IMR-90 (cell line): ENCODE measurements around the gene STAT5B. TPM values are rescaled to one million over a fixed set of nuclear protein-coding genes. Genes with fewer than 3 reads are reported as not detected.

Experiments used
- ATAC-seq: fragments of 200-7000 bp; cut with Tn5 transposase; 2 replicates; pipeline ENCODE4 v1.9.1; 2020; ENCODE audit warnings: low read depth, mild to moderate bottlenecking, moderate library complexity
- BruUV-seq: library from RNA; stranded (reverse); fragments of 400-500 nt; replicated peaks from 2 replicates; lab custom pipeline; 2021; lab: Mats Ljungman, UMichigan
- CTCF ChIA-PET: fragments of 300-600 bp; formaldehyde crosslinking; extraction: SDS; loops from one replicate; lab custom pipeline; 2021; ENCODE audit warnings: antibody characterized with exemption; lab: Yijun Ruan, JAX
- POLR2A ChIA-PET: fragments of 300-600 bp; sonication (Branson Sonifier 250); formaldehyde crosslinking; loops from one replicate; lab custom pipeline; 2022; ENCODE audit warnings: antibody characterized with exemption; ENCODE audit not compliant: unreplicated experiment; lab: Charles Lee
- DNase-seq: peaks from one replicate; pipeline ENCODE4 v3.0.0; 2013
- H2AFZ ChIP-seq: replicated peaks from 2 replicates; pipeline ENCODE3; 2013; ENCODE audit warnings: low read length, mild to moderate bottlenecking; ENCODE audit not compliant: poor library complexity
- H2AK5ac ChIP-seq: 2 replicates; pipeline ENCODE4 v1.6.1; 2013; ENCODE audit warnings: low read depth, low read length, inconsistent platforms
- H2AK9ac ChIP-seq: replicated peaks from 2 replicates; pipeline ENCODE3; 2013; ENCODE audit warnings: mild to moderate bottlenecking, low read depth, low read length, moderate library complexity; ENCODE audit not compliant: poor library complexity
- H2BK120ac ChIP-seq: 2 replicates; pipeline ENCODE4 v1.6.1; 2013; ENCODE audit warnings: low read depth, low read length, inconsistent platforms
- H2BK15ac ChIP-seq: 3 replicates; pipeline ENCODE4 v1.6.1; 2013; ENCODE audit warnings: low read depth, low read length, inconsistent platforms
- H2BK20ac ChIP-seq: 2 replicates; pipeline ENCODE4 v1.6.1; 2013; ENCODE audit warnings: low read depth, mild to moderate bottlenecking, inconsistent platforms, low read length, moderate library complexity
- H2BK5ac ChIP-seq: 2 replicates; pipeline ENCODE4 v1.6.1; 2013; ENCODE audit warnings: mild to moderate bottlenecking, low read depth, low read length, inconsistent platforms; ENCODE audit not compliant: poor library complexity, severe bottlenecking
- H3K14ac ChIP-seq: replicated peaks from 2 replicates; pipeline ENCODE4 v1.6.1; 2013; ENCODE audit warnings: low read depth, low read length, inconsistent platforms
- H3K18ac ChIP-seq: 2 replicates; pipeline ENCODE4 v1.6.1; 2013; ENCODE audit warnings: low read depth, low read length, control low read depth
- H3K23ac ChIP-seq: 2 replicates; pipeline ENCODE4 v1.6.1; 2013; ENCODE audit warnings: low read depth, low read length, inconsistent platforms
- H3K27ac ChIP-seq: 2 replicates; pipeline ENCODE4 v1.5.1; 2013; ENCODE audit warnings: mild to moderate bottlenecking, control low read depth, low read length; ENCODE audit not compliant: insufficient read depth
- H3K27me3 ChIP-seq: 2 replicates; pipeline ENCODE4 v1.6.1; 2013; ENCODE audit warnings: low read length; ENCODE audit not compliant: control insufficient read depth, insufficient read depth
- H3K36me3 ChIP-seq: 2 replicates; pipeline ENCODE4 v1.6.1; 2013; ENCODE audit warnings: low read length, mixed read lengths; ENCODE audit not compliant: control insufficient read depth, insufficient read depth
- H3K4ac ChIP-seq: 2 replicates; pipeline ENCODE4 v1.6.1; 2013; ENCODE audit warnings: low read depth, low read length, inconsistent platforms
- H3K4me1 ChIP-seq: 2 replicates; pipeline ENCODE4 v1.6.1; 2013; ENCODE audit warnings: low read length, mixed read lengths; ENCODE audit not compliant: control insufficient read depth, insufficient read depth
- H3K4me2 ChIP-seq: 2 replicates; pipeline ENCODE4 v1.6.1; 2013; ENCODE audit warnings: low read depth, mild to moderate bottlenecking, control low read depth, low read length, moderate library complexity
- H3K4me3 ChIP-seq: 2 replicates; pipeline ENCODE4 v1.5.1; 2013; ENCODE audit warnings: low read depth, mild to moderate bottlenecking, control low read depth, low read length, moderate library complexity; ENCODE audit not compliant: insufficient read depth
- H3K56ac ChIP-seq: 2 replicates; pipeline ENCODE4 v1.6.1; 2013; ENCODE audit warnings: low read length, inconsistent platforms; ENCODE audit not compliant: insufficient read depth; ENCODE audit errors: extremely low read depth
- H3K79me1 ChIP-seq, 2 experiments: 2 replicates each; pipeline ENCODE4 v1.6.1; 2013; ENCODE audit warnings: low read length in 2 of 2, inconsistent platforms in 1 of 2, low read depth in 1 of 2
- H3K9ac ChIP-seq: 2 replicates; pipeline ENCODE4 v1.6.1; 2013; ENCODE audit warnings: low read depth, low read length, control low read depth
- H3K9me1 ChIP-seq: 2 replicates; pipeline ENCODE4 v1.6.1; 2013; ENCODE audit warnings: low read length, inconsistent platforms; ENCODE audit not compliant: insufficient read depth
- H3K9me3 ChIP-seq: 2 replicates; pipeline ENCODE4 v1.6.1; 2013; ENCODE audit warnings: low read length; ENCODE audit not compliant: control insufficient read depth, insufficient read depth
- H4K20me1 ChIP-seq: 2 replicates; pipeline ENCODE4 v1.6.1; 2013; ENCODE audit warnings: low read length, inconsistent platforms; ENCODE audit not compliant: insufficient read depth
- H4K5ac ChIP-seq: 2 replicates; pipeline ENCODE4 v1.6.1; 2013; ENCODE audit warnings: mild to moderate bottlenecking, low read depth, low read length, control low read depth
- H4K8ac ChIP-seq, 2 experiments: 2 replicates each; pipeline ENCODE4 v1.6.1; 2013; ENCODE audit warnings: low read depth in 2 of 2, low read length in 2 of 2, control low read depth in 1 of 2, inconsistent platforms in 1 of 2
- H4K91ac ChIP-seq: 2 replicates; pipeline ENCODE4 v1.6.1; 2013; ENCODE audit warnings: low read depth, low read length, inconsistent platforms; ENCODE audit not compliant: insufficient read depth
- BHLHE40 ChIP-seq: fragments of 150-350 bp; IDR thresholded peaks from 2 replicates; pipeline ENCODE4 v1.6.1; 2016; ENCODE audit warnings: mild to moderate bottlenecking, low read depth, low read length
- CEBPB ChIP-seq: IDR thresholded peaks from 2 replicates; pipeline ENCODE4 v1.6.1; 2012; ENCODE audit warnings: low read depth, low read length, improper control_type of control experiment
- CHD1 ChIP-seq: IDR thresholded peaks from 2 replicates; pipeline ENCODE4 v1.6.1; 2012; ENCODE audit warnings: low read depth, low read length, improper control_type of control experiment
- FOS ChIP-seq: fragments of 150-350 bp; IDR thresholded peaks from 2 replicates; pipeline ENCODE4 v1.6.1; 2016; ENCODE audit warnings: low read depth, low read length
- MAFK ChIP-seq: IDR thresholded peaks from 2 replicates; pipeline ENCODE4 v1.6.1; 2012; ENCODE audit warnings: low read depth, low read length, improper control_type of control experiment
- MAZ ChIP-seq: IDR thresholded peaks from 2 replicates; pipeline ENCODE4 v1.6.1; 2012; ENCODE audit warnings: low read depth, mild to moderate bottlenecking, low read length, improper control_type of control experiment, moderate library complexity, borderline replicate concordance
- MXI1 ChIP-seq: IDR thresholded peaks from 2 replicates; pipeline ENCODE4 v1.6.1; 2012; ENCODE audit warnings: low read depth, mild to moderate bottlenecking, low read length, moderate library complexity, borderline replicate concordance
- NFE2L2 ChIP-seq: fragments of 150-350 bp; IDR thresholded peaks from 2 replicates; pipeline ENCODE4 v1.6.1; 2016; ENCODE audit warnings: low read depth, mild to moderate bottlenecking, low read length
- POLR2A ChIP-seq: IDR thresholded peaks from 2 replicates; pipeline ENCODE4 v1.6.1; 2012; ENCODE audit warnings: mild to moderate bottlenecking, low read depth, low read length
- RAD21 ChIP-seq: IDR thresholded peaks from 2 replicates; pipeline ENCODE4 v1.6.1; 2012; ENCODE audit warnings: low read length, improper control_type of control experiment
- RCOR1 ChIP-seq: IDR thresholded peaks from 2 replicates; pipeline ENCODE4 v1.6.1; 2012; ENCODE audit warnings: mild to moderate bottlenecking, low read length, improper control_type of control experiment; ENCODE audit not compliant: insufficient replicate concordance
- RFX5 ChIP-seq: IDR thresholded peaks from 2 replicates; pipeline ENCODE4 v1.8.0; 2012; ENCODE audit warnings: low read depth, mild to moderate bottlenecking, low read length, moderate library complexity
- SMC3 ChIP-seq: fragments of 150-350 bp; IDR thresholded peaks from 2 replicates; pipeline ENCODE4 v1.6.1; 2016; ENCODE audit warnings: low read depth, mild to moderate bottlenecking, antibody characterized with exemption, low read length, moderate library complexity
- WGBS, 2 experiments: methylation state at CpG; one replicate each; pipeline versions ENCODE4 v1.1.5 to v1.1.7; 2013; ENCODE audit warnings: missing lambda C conversion rate in 2 of 2; ENCODE audit not compliant: insufficient read length in 1 of 2; ENCODE audit errors: extremely low coverage in 2 of 2; 5-methylcytosine and 5-hydroxymethylcytosine counted together
- dilution Hi-C: fragments of 300-500 bp; cut with HindIII; formaldehyde crosslinking; loops from one replicate; pipeline ENCODE4 v1.14.3; 2018; ENCODE audit warnings: low sequenced_read_pairs; ENCODE audit not compliant: unreplicated experiment
- in situ Hi-C: fragments of 300-500 bp; cut with MboI; formaldehyde crosslinking; loops from 3 replicates; pipeline ENCODE4 v1.14.3; 2019; ENCODE audit warnings: low sequenced_read_pairs, inconsistent platforms, mixed read lengths
- intact Hi-C: fragments of 100-400 bp; cut with micrococcal nuclease; formaldehyde crosslinking; loops from 2 replicates; pipeline ENCODE4 v1.10.0; 2022
- polyA plus RNA-seq, 3 experiments: library from polyadenylated mRNA; depleted of rRNA; stranded (reverse); fragments of >200 nt; gene quantifications; 2 replicates each; pipeline ENCODE4 v1.2.3, GENCODE V29; 2012; ENCODE audit warnings: low replicate concordance in 1 of 3
- total RNA-seq: library from RNA; depleted of rRNA; stranded (reverse); fragments of >200 nt; gene quantifications from 2 replicates; pipeline ENCODE4 v1.2.3, GENCODE V29; 2012
- TF ChIP-seq, protein P1 (sequence below): fragments of 150-350 bp; IDR thresholded peaks from 2 replicates; pipeline ENCODE4 v1.6.1; 2017; ENCODE audit warnings: mild to moderate bottlenecking, antibody characterized with exemption, low read length, low read depth
- TF ChIP-seq, protein P2 (sequence below): fragments of 150-350 bp; IDR thresholded peaks from 2 replicates; pipeline ENCODE4 v1.6.1; 2016; ENCODE audit warnings: low read depth, mild to moderate bottlenecking, low read length, moderate library complexity, borderline replicate concordance

Gene STAT5B
- total and polyA plus RNA-seq, 2 of the 4 experiments (the other 2 are of a cell fraction) = 24.4 to 29.6 TPM

DNA sequence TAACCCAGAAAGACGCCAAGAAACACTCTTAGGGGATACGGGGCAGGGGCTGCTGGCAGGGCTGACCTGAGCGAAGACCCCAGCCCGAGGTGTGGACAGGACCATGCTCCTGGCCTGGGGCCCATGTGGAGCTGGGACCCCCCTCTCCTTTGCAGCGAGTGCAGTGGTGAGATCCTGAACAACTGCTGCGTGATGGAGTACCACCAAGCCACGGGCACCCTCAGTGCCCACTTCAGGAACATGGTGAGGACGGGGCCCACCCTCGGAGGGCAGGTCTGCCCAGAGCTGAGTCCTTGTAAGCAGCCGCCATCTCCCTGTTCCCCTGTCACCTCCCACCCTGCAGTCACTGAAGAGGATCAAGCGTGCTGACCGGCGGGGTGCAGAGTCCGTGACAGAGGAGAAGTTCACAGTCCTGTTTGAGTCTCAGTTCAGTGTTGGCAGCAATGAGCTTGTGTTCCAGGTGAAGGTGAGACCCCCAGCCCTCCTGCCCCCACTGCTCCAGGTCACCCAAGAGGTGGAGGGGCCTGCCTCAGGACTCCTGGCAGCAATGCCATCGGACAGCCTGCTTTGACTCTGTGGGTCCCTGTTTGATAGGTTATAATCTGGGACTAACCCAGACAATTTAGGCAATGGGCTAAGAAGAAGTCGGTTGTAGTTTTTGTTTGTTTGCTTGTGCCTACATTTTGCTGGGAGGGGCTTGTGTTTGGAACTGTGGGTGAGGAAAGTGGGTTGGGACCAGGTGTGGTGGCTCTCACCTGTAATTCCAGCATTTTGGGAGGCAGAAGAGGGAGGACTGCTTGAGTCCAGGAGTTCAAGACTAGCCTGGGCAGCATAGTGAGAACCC is 28.2 kb upstream of the STAT5B start:
- no peak overlapping the region for H3K14ac ChIP-seq
- H3K18ac ChIP-seq = no peak overlapping the region
- ChIA-PET POLR2A (no interaction called here), CTCF (no interaction called here)
- no peak overlapping the region for H2BK5ac ChIP-seq
- WGBS, 2 experiments = 78% methylated on average over 4 of the region's 16 CpGs; no CpG with 5 or more reads in 1 of the 2 experiments
- no peak overlapping the region for H3K4me3 ChIP-seq
- ATAC-seq (no peak), DNase-seq (no peak)
- no peak overlapping the region for H3K27ac ChIP-seq
- no peak overlapping the region for H4K91ac ChIP-seq
- no TSS peak for BruUV-seq
- no peak overlapping the region for H3K4ac ChIP-seq
- H2AK9ac ChIP-seq = no peak overlapping the region
- no peak overlapping the region for H2AK5ac ChIP-seq
- H3K23ac ChIP-seq = no peak overlapping the region
- no peak overlapping the region for H4K5ac ChIP-seq
- dilution Hi-C loops = no loop called here
- no peak overlapping the region for H2BK15ac ChIP-seq
- H2AFZ ChIP-seq = no peak overlapping the region
- H3K9me3 ChIP-seq = no peaks in the 10 kb centered on the region
- H3K79me1 ChIP-seq = no peaks in the 10 kb centered on the region
- no peak overlapping the region for H4K8ac ChIP-seq
- in situ Hi-C loops = no loop called here
- H3K9me1 ChIP-seq = no peaks in the 10 kb centered on the region
- H3K27me3 ChIP-seq = no peaks in the 10 kb centered on the region
- no peak overlapping the region for H2BK20ac ChIP-seq
- H3K4me2 ChIP-seq = no peak overlapping the region
- intact Hi-C loops = no loop called here
- no peak overlapping the region for H3K56ac ChIP-seq
- no peak overlapping the region for H3K9ac ChIP-seq
- no peaks in the 10 kb centered on the region for H4K20me1 ChIP-seq
- H3K4me1 ChIP-seq = no peaks in the 10 kb centered on the region
- H3K36me3 ChIP-seq = peaks cover 10% of the 10 kb centered on the region
- H2BK120ac ChIP-seq = no peak overlapping the region
- TF ChIP-seq BHLHE40 (no peak), CEBPB (no peak), POLR2A (no peak), NFE2L2 (no peak), FOS (no peak), SMC3 (no peak), MAFK (no peak), CHD1 (no peak), RAD21 (no peak), MXI1 (no peak), RCOR1 (no peak), MAZ (no peak), RFX5 (no peak)
- TF ChIP-seq, protein P1, sequence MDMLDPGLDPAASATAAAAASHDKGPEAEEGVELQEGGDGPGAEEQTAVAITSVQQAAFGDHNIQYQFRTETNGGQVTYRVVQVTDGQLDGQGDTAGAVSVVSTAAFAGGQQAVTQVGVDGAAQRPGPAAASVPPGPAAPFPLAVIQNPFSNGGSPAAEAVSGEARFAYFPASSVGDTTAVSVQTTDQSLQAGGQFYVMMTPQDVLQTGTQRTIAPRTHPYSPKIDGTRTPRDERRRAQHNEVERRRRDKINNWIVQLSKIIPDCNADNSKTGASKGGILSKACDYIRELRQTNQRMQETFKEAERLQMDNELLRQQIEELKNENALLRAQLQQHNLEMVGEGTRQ = no peak
- TF ChIP-seq, protein P2, sequence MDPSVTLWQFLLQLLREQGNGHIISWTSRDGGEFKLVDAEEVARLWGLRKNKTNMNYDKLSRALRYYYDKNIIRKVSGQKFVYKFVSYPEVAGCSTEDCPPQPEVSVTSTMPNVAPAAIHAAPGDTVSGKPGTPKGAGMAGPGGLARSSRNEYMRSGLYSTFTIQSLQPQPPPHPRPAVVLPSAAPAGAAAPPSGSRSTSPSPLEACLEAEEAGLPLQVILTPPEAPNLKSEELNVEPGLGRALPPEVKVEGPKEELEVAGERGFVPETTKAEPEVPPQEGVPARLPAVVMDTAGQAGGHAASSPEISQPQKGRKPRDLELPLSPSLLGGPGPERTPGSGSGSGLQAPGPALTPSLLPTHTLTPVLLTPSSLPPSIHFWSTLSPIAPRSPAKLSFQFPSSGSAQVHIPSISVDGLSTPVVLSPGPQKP = no peak
